ENCODE measurements around the gene ZNF692. TPM values are rescaled to one million over a fixed set of nuclear protein-coding genes. Genes with fewer than 3 reads are reported as not detected.

ZNF692 gene
- total RNA-seq, 1 donor from 2014 or later = 41.9 TPM

- Histone ChIP-seq H3K27ac (no peak overlapping the region), H3K4me3 (no peak overlapping the region), H3K9me3 (no peaks in the 10 kb centered on the region), H3K27me3 (ENCODE audit: low read depth) (no peaks in the 10 kb centered on the region), H3K4me1 (peaks cover 55% of the 10 kb centered on the region), H3K36me3 (peaks cover 82% of the 10 kb centered on the region)
- TF ChIP-seq CTCF (IDR thresholded peaks at IDR 0.05) = no peak
- DNase-seq (no peak), ATAC-seq (peak in 1 of 2 donors; percentile 6)
- intact Hi-C loops (cut with DNase I) = no loop called here
Measured at GRCh38 chr1:248818505-248819374, 40.1 kb downstream of the ZNF692 start.

DNA sequence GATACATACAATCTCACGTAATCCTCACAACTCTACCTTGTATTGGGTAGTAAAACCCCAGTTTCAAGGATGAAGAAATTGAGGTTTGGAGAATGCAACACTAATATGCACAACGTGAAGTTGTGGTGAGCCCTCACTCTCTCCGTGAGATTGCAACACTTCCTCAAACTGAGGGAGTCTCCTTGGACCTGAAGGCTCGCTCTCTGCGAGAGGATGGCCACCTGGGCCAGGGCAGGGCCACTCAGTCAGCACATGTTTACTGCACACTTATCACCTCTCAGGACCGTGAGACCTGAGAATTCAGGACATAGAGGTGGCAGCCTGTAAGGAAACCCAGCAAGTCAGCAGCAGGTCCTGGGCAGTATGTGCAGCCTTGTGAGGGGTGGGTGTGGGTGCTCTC lies 41.8 kb downstream of the ZNF692 start:
- ATAC-seq (peak; percentile 52 to 58), DNase-seq (no peak)
- no peak for TF ChIP-seq CTCF (IDR thresholded peaks at IDR 0.05)
- Histone ChIP-seq H3K9me3 (no peaks in the 10 kb centered on the region), H3K36me3 (peaks cover 82% of the 10 kb centered on the region), H3K4me1 (peaks cover 38% of the 10 kb centered on the region), H3K27ac (no peak overlapping the region), H3K27me3 (ENCODE audit: low read depth) (no peaks in the 10 kb centered on the region), H3K4me3 (no peak overlapping the region)
- intact Hi-C loops (cut with DNase I) = no loop called here

GRCh38 chr1:248816042-248816851 lies 42.6 kb downstream of the ZNF692 start:
- Histone ChIP-seq H3K4me3 (no peak overlapping the region), H3K4me1 (peaks cover 33% of the 10 kb centered on the region), H3K27me3 (ENCODE audit: low read depth) (no peaks in the 10 kb centered on the region), H3K36me3 (peaks cover 84% of the 10 kb centered on the region), H3K27ac (no peak overlapping the region), H3K9me3 (no peaks in the 10 kb centered on the region)
- no peak for TF ChIP-seq CTCF (IDR thresholded peaks at IDR 0.05)
- ATAC-seq (no peak), DNase-seq (no peak)
- intact Hi-C loops (cut with DNase I) = no loop called here

DNA sequence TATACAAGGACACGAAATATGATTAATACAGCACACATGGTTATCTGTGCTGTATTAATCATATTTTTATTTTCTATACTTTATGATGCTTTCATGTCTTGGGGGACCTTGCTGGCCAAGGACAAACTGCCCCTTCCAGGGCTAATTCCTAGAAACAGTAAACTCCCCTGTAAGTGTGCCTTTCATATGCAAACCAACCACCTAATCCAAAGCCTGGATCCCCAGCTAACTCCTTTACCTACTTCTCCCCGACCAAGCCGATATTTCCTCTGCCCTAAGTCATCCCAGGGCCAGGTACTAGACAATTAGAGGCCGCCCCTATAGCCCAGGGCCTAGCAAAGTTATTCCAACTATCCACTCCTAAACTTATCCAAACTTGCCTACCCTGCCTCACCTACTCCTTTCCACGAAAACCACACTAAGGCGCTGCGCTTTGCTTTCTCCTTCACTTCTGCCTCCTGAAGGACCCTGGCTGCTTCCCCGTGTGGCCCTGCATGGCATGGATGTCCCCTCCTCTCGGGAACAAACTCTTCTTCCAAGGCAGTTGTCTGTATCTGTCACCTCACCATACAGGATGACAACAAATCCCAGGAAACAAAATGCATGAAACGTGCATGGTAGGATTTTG lies 43.4 kb downstream of the ZNF692 start:
- intact Hi-C loops (cut with DNase I) = no loop called here
- no peak overlapping the region for H3K4me3 ChIP-seq
- no peak overlapping the region for H3K27ac ChIP-seq
- TF ChIP-seq CTCF (IDR thresholded peaks at IDR 0.05) = no peak
- no peak for ATAC-seq
- no peaks in the 10 kb centered on the region for H3K9me3 ChIP-seq
- no peaks in the 10 kb centered on the region for H3K27me3 ChIP-seq (ENCODE audit: low read depth)
- DNase-seq = no peak
- peaks cover 81% of the 10 kb centered on the region for H3K36me3 ChIP-seq
- H3K4me1 ChIP-seq = peaks cover 40% of the 10 kb centered on the region

GRCh38 chr1:248814351-248814750 lies 44.5 kb downstream of the ZNF692 start:
- Histone ChIP-seq H3K36me3 (peaks cover 71% of the 10 kb centered on the region), H3K4me3 (no peak overlapping the region), H3K27ac (no peak overlapping the region), H3K4me1 (peaks cover 35% of the 10 kb centered on the region), H3K9me3 (no peaks in the 10 kb centered on the region), H3K27me3 (ENCODE audit: low read depth) (no peaks in the 10 kb centered on the region)
- no peak for DNase-seq
- intact Hi-C loops (cut with DNase I) = no loop called here
- no peak for ATAC-seq
- no peak for TF ChIP-seq CTCF (IDR thresholded peaks at IDR 0.05)

Measured in lower lobe of right lung (tissue), 2 donors.